Myocyte (in vitro differentiated cells): ENCODE measurements around the gene PDK1. TPM values are rescaled to one million over a fixed set of nuclear protein-coding genes. Genes with fewer than 3 reads are reported as not detected.
A peak's percentile ranks its signal among the peaks of the same experiment; 100 is the strongest.
"Not testable (repeated sequence)": the region's sequence is repeated elsewhere in the genome, so short reads cannot be mapped to it uniquely, and the experiment has no call there.

Experiments used
- DNase-seq: peaks from one replicate; pipeline ENCODE4 v3.0.0-alpha.2; 2012; ENCODE audit warnings: low read depth
- polyA plus RNA-seq: library from polyadenylated mRNA; unstranded; fragments of >200 nt; gene quantifications from one replicate; pipeline ENCODE4 v1.2.1, GENCODE V29; 2012; ENCODE audit warnings: missing spikeins
- total RNA-seq: library from RNA; depleted of rRNA; stranded (reverse); fragments of >200 nt; gene quantifications from 2 replicates; pipeline ENCODE4 v1.2.3, GENCODE V29; 2014

PDK1 gene
- 10.1 and 13.2 TPM in 2 replicates for total RNA-seq
- polyA plus RNA-seq = 9.5 TPM

DNA sequence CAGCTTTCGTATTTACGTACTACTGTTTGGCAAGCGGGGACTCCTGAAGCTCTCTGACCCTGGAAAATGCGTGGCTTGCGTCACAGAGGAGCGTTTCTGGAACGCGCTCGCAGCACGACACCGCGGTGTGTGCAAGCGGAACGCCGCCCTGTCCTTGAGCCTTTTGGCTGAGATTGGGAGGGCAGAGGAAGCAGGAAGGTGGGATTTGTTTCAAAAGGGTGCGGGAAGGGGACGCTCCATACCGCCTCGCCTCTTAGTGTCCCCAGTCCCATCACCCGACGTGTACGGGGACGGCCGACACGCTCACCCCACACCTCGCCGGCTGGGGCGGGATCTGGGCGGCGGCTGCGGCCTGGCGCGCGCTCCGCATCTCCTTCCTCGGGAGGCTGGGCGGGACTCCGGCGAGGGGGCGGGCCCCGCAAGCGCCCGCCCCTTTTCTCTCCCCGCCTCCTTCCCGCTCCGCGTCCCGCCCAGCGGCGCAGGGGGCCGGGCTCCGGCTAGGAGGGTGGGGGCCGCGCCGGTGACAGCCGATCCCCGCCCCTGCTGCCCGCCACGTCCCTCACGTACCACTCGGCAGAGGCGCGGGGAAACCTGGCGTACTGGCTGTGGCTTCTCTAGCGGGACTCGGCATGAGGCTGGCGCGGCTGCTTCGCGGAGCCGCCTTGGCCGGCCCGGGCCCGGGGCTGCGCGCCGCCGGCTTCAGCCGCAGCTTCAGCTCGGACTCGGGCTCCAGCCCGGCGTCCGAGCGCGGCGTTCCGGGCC is at the start of gene PDK1:
Gene PDK1, plus strand, starts transcription at position 569 of the 762 bp plus-strand sequence. Its CDS starts 61 bp downstream, at position 630.
- peak; percentile 90 for DNase-seq

DNA sequence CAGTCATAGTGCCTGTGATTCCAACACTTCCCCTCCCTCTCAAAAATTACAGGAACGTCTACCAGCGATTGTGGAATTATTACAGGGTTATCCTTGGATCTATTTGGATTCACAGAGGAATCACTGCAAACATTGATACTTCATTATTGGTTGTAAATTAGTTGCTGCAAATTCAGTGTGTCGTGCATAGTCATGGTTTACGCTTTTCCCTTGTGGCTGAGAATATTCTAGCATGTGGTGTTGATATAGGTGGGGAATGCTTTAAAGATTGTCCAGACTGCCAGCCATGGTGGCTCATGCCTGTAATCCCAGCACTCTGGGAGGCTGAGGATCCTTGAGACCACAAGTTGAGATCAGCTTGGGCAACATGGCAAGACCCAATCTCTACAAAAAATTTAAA is 48.7 kb upstream of the PDK1 start:
- DNase-seq = no peak

DNA sequence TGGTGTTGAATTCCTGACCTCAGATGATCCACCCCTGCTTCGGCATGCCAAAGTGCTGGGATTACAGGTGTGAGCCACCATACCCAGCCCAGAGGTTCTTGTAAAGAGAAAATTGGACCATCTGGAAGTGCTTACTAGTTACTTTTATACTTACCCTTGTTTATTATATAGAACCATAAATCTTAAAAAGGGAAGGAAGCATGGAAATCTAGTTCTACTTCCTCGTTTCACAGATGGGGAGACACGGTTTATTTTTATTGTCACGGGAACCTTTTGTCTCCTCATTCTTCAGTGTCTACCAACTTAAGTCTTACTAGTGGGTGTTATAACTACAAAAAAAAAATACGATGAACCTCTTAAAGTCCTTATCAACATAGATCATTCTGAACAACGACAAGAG is 45.8 kb upstream of the PDK1 start:
- DNase-seq = no peak

DNA sequence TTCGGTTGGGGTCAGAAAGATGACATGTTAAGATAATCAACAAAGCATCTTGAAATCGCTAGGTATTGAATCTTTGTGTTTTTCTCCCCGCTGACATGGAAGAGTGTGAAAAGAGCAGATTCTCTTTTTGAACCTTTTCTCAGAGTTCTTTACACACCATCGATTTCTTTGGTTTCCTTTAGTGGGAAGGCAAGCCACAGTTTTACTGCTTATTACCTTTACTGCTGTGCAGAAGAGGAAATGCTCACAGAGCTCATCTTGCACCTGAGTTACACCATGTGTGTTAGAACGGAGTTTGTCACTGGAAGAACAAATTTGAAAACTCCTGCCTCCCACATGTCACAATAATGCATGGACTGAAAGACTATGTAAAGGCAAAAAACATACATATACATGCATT is 45.3 kb upstream of the PDK1 start:
- DNase-seq = no peak

DNA sequence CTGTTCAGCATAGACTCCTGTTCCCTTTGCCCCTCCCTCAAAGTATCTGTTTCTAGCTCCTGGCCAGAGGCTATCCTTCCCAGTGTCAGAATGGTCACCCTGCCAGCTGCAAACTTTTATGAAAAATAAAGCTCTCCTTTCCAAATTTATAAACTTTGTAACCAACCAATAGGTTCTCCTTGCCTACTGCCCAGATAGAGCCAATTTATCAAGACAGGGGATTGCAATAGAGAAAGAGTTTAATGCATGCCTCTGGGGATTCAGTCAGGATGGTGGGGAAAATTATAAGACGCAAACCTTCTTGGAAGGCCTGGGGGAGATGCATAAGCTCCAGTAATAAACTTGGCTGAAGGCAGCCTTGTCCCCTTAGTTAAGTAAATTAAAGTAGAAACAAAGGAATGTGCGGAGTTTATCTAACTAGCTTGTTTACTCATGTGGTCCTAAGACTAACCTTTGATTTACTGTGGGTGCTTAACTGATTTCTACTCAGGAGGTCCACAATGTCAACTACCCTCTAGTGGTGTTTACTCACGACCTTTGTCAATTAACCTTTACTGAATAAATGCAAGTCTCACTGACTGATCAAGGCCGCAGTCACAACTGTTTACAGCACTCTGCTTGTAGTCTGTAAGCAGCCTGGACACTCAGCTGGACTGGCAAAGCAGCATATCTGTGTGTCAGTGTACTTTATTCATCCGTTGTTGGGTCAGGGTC is 42.9 kb upstream of the PDK1 start:
- no peak for DNase-seq

DNA sequence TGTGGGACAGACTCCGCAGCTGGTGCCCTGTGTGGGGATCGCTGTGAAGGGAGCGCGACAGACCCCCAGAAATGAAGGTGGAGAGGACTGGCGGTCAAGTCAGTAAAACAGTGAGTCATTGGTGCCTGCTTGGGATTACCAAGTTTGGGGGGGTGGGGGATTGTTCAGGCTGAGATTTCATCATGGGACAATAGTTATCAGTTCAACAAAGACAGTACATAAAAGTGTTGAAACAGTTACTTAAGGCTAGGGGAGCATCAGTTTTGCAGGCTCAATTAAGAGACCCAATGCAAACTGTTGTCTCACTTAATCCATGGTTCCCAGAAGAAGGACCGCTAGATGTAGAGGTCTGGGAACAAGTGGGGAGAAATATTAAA is 42.4 kb upstream of the PDK1 start:
- no peak for DNase-seq

DNA sequence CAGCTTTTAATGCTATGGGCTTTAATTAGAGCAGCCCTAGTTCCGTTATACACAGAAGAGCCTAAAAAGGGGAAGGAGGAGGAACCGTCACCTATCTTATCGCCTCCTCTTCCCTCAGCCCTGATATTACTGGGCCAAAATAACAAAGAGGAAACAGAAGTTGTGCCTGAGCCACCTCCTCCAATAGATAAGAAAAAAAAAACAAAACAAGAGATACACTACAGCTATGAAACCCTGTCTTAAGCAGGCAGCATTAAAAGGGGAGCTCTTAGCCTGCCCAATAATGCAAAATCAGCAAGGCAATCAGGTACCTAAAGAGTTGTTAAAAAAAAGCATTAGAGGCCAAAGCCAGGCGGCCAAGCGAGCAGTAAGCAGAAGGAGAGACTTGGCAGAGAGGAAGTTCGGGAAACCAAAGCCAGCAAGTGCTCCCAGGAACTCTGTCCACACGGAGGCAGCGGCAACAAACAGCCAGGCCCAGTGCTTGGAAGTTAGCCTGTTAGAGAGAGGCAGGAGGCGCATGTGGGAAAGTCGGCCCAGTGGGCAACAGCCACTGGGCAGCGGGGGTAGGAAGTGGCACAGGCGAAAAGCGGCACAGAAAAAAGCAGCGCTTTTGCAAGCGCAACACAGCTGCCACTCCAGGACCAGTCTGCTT is 41.8 kb upstream of the PDK1 start:
- DNase-seq = peak; percentile 19

DNA sequence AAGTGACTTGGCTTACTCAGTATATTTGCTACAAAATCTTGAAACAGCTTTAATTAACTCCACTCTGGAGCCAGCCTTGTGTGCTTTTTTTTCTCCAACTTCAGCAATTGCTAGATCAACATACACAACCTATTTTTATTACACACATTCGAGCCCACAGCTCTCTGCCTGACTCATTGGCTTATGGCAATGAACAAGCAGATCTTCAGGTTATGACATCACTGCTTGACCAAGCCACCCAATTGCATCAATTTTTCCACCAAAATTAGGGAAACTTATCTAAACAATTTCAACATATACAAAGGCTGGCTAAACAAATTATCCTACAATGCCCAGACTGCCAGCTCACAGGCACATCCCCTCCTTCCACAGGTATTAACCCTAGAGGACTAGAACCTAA is 39.6 kb upstream of the PDK1 start:
- DNase-seq = no peak

DNA sequence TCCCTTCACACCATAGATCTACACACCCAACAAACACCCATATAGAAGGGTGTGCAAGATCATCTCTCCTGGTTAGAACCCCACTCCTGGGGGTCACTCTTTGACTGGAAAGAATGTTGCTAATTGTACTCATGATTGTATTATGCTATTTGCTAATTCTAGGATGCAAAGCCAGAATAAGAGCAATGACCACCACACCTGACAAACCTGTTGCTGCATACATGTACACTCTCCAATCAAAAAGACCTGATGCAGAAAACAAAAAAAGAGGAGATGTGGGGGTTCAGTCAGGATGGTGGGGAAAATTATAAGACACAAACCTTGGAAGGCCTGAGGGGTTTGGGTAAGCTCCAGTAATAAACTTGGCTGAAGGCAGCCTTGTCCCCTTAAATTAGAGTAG is 36.9 kb upstream of the PDK1 start:
- no peak for DNase-seq

DNA sequence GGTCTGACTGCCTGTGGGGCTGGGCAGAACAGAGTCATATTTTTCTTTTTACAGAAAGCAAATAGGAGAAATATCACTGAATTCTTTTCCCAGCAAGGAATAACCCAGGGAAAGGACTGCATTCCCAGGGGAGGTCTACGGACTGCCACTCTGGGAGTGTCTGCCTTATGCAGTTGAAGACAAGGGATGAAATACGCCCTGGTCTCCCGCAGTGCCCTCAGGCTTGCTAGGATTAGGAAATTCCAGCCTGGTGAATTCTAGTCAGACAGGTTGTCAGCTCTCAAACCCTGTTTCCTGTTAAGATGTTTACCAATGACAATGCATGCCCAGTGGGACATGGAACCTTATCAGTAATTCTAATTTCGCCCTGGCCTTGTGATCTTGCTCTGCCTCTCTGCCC is 30.3 kb upstream of the PDK1 start:
- no peak for DNase-seq

DNA sequence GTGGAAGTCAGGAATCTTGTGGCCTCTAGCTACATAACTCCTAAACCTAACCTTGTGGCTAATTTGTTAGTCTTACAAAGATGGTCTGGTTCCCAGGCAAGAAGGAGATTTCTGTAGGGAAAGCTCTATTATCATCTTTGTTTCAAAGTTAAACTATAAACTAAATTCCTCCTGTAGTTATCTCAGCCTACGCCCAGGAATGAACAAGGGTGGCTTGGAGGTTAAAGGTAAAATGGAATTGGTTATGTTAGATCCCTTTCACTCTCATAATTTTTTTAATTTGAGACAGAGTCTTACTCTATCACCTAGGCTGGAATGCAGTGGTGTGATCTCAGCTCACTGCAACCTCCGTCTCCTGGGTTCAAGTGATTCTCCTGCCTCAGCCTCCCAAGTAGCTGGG is 24.6 kb upstream of the PDK1 start:
- peak; percentile 45 for DNase-seq

DNA sequence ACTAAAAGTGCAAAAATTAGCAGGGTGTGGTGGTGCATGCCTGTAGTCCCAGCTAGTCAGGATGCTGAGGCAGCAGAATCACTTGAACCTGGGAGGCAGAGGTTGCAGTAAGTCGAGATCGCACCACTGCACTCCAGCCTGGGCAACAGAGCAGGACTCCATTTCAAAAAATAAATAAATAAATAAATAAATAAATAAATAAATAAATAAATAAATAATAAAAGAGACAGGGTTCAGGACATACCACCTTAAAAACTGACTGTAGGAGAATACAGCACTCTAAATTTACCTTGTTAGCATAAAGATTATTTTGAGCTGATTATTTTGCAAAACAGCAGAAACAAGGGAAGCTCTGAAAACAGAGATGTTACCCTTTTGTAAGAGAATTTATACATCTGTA is 23.4 kb upstream of the PDK1 start:
- DNase-seq = not testable (repeated sequence)

DNA sequence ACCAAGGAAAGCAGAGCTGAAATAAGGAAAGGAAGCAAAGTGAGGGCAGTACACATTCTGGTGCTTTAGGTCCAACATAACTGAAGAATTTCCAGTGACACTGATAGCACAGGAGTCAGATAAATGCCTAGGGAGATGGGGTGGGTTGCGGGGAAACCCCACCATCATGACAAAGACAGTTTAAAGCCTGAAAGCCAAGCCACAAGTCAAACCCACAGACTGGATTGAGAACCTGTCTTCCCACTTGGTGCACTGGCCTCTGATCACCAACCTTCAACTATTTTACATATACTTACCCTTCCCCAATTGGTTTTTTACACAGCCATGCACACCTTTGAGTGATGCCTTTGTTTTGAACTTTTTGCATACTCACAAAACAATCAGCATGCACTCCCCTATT is 22.2 kb upstream of the PDK1 start:
- DNase-seq = no peak

DNA sequence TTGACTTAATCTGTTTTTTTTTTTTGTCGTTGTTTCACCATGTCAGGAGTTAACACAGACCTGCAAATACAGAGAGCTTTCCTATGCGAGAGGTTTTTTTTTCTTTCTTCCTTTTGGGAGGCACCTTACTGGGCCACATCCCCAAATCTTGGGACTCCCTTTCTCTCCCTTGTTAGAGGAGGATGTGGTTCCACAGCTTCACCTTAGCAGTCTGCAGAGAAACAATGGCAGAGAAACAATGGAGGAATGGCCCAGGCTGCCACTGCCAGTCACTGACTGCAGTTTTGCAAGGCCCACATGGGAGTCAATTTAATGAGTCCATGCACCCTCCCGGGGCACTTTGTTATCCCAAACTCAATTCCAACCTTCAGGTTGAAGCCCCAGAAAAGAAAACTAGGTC is 20.8 kb upstream of the PDK1 start:
- no peak for DNase-seq

DNA sequence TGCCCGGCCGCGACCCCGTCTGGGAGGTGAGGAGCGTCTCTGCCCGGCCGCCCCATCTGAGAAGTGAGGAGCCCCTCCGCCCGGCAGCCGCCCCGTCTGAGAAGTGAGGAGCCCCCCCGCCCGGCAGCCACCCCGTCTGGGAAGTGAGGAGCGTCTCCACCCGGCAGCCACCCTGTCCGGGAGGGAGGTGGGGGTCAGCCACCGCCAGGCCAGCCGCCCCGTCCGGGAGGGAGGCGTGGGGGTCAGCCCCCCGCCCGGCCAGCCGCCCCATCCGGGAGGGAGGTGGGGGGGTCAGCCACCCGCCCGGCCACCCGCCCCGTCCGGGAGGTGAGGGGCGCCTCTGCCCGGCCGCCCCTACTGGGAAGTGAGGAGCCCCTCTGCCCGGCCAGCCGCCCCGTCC is 18.0 kb upstream of the PDK1 start:
- DNase-seq = not testable (repeated sequence)

DNA sequence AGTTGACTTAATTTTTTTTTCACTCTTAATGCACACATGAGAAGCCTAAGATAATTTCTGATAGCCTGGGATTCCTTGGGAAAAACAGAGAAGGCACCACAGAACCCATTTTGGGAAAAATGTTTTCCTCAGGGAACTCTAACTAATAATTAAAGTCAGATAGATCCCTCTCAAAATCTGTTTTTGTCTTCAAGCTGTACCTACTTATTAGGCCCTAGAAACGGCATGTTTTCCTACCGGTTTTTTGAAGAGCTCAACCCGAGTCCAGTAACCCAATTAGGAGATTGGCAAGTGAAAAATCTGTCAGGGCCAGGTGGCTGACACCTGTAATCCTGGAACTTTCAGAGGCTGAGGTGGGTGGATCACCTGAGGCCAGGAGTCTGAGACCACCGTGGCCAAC is 16.1 kb upstream of the PDK1 start:
- DNase-seq = no peak

DNA sequence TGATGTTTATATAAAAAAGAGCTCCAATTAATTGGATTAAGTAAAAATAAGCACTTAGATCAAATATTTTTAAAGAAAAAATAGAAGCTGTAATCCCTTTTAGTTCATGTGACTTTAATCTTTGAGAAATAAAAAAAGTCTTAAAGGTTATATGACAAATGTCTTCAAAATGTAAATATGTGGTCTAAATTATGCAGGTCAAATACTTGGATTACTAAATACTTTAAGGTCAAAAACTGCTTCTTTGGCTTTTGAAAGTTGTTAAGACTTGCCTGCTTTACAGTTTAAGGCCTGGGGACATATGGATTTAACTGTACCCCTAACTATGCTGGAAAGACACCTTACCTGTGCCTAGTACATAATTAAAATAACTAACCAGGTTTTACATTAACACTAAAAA is 15.5 kb upstream of the PDK1 start:
- no peak for DNase-seq

DNA sequence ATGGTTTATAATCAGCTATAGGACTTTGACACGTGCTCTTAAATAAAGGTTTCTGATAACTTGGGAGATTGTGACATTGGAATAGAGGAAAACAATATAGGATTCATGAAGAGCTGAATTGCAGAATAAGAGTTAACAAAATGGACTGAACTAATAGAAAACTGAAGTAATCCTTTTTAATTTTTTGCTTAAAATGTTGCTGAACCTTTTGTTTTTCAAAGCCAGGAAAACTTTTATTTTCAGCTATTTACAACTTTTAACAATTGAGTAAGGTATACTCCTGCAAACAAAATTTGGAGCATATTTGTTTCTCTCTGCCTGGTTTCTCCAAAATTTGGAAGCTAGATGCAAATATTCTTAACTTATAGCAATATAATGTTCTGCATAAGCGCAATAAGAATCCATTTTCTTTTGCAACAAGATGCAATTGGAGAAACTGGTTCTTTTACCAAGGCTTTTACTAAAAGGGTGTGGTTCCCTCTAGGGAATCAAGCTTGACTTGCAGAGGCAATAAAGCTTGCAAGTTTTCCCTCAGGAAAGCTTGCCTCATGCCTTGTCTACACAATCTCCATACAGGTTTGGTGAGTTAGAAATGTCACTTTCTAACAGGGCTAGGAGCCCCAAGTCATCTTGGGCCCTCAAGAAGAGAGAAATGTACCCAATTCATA is 10.3 kb upstream of the PDK1 start:
- no peak for DNase-seq

DNA sequence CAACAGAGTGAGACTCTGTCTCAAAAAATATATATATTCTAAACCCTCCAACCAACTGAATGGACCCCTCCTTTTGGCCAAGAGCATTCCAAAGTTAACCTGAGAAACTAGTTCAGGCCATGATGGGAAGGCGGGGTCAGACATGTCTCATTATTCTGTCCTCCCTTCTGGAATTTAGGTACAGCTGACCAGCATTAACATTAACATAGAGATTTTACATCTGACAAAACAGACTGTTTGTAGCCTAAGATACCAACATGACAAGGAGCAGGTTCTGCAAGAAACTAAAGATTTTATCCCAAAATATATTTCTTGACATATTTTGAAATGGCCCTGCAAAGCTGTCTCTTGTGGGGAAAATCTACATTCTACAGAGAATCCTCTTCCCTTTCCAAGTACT is 6.8 kb upstream of the PDK1 start:
- DNase-seq = no peak

DNA sequence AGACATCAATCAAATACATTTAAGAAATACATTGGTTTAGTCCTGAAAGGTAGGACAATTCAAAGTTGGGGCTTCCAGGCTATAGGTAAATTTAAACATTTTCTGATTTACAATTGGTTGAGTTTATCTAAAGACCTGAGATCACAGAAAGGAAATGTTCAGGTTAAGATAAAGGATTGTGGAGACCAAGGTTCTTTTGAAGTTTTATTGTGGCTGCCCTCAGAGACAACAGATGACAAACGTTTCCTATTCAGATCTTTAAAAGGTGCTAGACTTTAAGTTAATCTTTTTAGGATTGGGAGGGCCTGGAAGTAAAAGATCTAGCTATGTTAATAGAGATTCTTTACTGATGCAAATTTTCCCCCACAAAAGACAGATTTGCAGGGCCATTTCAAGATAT is 6.1 kb upstream of the PDK1 start:
- DNase-seq = not testable (repeated sequence)

DNA sequence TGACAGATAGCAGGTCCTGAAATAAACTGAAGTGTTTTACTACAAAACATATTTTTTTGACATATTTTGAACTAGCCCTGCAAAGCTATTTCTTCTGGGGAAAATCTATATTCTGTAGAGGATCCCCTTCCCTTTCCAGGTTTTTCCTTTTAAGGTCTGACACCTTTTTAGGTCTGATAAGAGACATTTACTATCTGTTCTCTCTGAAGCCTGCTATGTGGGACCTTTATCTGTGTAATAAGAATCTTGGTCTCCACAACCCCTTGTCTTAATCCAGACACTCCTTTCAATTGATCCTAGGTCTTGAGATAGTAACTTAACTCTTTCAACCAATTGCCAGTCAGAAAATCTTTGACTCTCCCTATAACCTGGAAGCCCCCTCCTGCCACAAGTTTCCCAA is 5.5 kb upstream of the PDK1 start:
- no peak for DNase-seq

DNA sequence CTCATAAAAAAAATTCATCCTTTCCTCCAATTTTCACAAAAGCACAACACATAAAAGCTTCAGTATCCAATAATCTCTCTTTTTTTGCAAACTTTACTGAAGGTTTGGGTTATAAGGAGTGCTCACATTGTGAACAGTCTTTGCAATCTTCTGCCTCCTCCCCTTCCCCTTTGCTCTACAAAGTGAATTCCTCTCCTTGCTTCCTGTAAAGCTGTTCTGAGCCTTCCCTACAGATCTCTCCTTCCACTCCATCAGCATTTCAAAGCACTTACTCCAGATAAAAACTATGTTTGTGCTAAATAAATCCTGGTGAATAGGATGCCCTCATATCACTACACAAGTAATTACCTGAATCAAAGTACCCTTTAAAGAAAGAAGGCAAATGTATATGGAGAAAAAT is 4.6 kb upstream of the PDK1 start:
- DNase-seq = no peak
